H1 (cell line): ENCODE results near the gene RTF1. TPM values are rescaled to one million over a fixed set of nuclear protein-coding genes. Genes with fewer than 3 reads are reported as not detected.

Source experiments
- MAFK ChIP-seq: IDR thresholded peaks from 2 replicates; pipeline ENCODE4 v1.6.1; 2012; ENCODE audit warnings: low read depth, mild to moderate bottlenecking, improper control_type of control experiment, low read length
- POLR2AphosphoS5 ChIP-seq: IDR thresholded peaks from 2 replicates; pipeline ENCODE4 v1.6.1; 2011; ENCODE audit warnings: low read depth, low read length
- SAP30 ChIP-seq: fragments of 300-600 bp; sonication (generic); IDR thresholded peaks from 2 replicates; pipeline ENCODE4 v1.7.1; 2012; ENCODE audit warnings: low read length, moderate library complexity, mild to moderate bottlenecking, inconsistent platforms; ENCODE audit not compliant: insufficient read depth, insufficient replicate concordance
- SIX5 ChIP-seq: IDR thresholded peaks from 2 replicates; pipeline ENCODE4 v1.6.1; 2011; ENCODE audit warnings: mild to moderate bottlenecking, low read depth, low read length
- polyA plus RNA-seq, 7 experiments: library from polyadenylated mRNA; depleted of rRNA in 3 of 7; stranded (reverse) in 5 of 7; unstranded in 2 of 7; fragments of >200 nt in 5 of 7; fragments of 200-250 nt in 2 of 7; gene quantifications; 1 replicate in 5 of 7; 2 replicates in 1 of 7; 4 replicates in 1 of 7; pipeline versions ENCODE4 v1.2.1 to v1.2.3, GENCODE V29; 2011 to 2013; ENCODE audit warnings: missing spikeins in 2 of 7, mixed read lengths in 2 of 7
- total RNA-seq: library from RNA; stranded (reverse); fragmentation: NEBNext Ultra II Directional; extraction: Animal tissue kit (Norgen Biotek cat#: 25700); gene quantifications from 2 replicates; pipeline ENCODE4 v1.2.1, GENCODE V29; 2021
- TF ChIP-seq, protein P1 (sequence below): fragments of 300-600 bp; sonication (generic); IDR thresholded peaks from 2 replicates; pipeline ENCODE4 v1.7.1; 2012; ENCODE audit warnings: low read length, moderate library complexity, mild to moderate bottlenecking, inconsistent platforms; ENCODE audit not compliant: insufficient replicate concordance
- TF ChIP-seq, protein P2 (sequence below): IDR thresholded peaks from 2 replicates; pipeline ENCODE4 v1.6.1; 2011; ENCODE audit warnings: low read length, improper control_type of control experiment

The RTF1 gene
- total and polyA plus RNA-seq, 2 of the 8 experiments (the other 6 are each of a cell fraction or from before 2014, with no cell fraction given) = 22.6 to 47.7 TPM

DNA sequence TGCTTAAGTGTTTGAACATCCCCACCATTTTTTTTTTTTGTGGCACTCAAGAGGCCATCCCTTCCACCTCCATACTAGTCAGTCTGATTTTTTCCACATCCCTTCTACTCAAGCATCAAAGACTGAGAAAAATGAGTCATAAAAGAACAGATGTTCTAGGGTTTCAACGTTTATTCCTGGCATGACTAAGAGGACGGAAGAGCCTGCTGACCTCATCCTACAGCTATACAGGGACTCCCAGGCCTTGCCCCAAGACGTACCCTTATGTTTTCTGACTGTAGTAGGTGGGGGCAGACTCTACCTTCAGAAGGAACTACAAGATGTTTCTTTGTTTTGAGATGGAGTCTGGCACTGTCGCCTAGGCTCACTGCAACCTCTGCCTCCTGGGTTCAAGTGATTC, 73.5 kb downstream of the RTF1 start (continued):
- TF ChIP-seq, protein P1, sequence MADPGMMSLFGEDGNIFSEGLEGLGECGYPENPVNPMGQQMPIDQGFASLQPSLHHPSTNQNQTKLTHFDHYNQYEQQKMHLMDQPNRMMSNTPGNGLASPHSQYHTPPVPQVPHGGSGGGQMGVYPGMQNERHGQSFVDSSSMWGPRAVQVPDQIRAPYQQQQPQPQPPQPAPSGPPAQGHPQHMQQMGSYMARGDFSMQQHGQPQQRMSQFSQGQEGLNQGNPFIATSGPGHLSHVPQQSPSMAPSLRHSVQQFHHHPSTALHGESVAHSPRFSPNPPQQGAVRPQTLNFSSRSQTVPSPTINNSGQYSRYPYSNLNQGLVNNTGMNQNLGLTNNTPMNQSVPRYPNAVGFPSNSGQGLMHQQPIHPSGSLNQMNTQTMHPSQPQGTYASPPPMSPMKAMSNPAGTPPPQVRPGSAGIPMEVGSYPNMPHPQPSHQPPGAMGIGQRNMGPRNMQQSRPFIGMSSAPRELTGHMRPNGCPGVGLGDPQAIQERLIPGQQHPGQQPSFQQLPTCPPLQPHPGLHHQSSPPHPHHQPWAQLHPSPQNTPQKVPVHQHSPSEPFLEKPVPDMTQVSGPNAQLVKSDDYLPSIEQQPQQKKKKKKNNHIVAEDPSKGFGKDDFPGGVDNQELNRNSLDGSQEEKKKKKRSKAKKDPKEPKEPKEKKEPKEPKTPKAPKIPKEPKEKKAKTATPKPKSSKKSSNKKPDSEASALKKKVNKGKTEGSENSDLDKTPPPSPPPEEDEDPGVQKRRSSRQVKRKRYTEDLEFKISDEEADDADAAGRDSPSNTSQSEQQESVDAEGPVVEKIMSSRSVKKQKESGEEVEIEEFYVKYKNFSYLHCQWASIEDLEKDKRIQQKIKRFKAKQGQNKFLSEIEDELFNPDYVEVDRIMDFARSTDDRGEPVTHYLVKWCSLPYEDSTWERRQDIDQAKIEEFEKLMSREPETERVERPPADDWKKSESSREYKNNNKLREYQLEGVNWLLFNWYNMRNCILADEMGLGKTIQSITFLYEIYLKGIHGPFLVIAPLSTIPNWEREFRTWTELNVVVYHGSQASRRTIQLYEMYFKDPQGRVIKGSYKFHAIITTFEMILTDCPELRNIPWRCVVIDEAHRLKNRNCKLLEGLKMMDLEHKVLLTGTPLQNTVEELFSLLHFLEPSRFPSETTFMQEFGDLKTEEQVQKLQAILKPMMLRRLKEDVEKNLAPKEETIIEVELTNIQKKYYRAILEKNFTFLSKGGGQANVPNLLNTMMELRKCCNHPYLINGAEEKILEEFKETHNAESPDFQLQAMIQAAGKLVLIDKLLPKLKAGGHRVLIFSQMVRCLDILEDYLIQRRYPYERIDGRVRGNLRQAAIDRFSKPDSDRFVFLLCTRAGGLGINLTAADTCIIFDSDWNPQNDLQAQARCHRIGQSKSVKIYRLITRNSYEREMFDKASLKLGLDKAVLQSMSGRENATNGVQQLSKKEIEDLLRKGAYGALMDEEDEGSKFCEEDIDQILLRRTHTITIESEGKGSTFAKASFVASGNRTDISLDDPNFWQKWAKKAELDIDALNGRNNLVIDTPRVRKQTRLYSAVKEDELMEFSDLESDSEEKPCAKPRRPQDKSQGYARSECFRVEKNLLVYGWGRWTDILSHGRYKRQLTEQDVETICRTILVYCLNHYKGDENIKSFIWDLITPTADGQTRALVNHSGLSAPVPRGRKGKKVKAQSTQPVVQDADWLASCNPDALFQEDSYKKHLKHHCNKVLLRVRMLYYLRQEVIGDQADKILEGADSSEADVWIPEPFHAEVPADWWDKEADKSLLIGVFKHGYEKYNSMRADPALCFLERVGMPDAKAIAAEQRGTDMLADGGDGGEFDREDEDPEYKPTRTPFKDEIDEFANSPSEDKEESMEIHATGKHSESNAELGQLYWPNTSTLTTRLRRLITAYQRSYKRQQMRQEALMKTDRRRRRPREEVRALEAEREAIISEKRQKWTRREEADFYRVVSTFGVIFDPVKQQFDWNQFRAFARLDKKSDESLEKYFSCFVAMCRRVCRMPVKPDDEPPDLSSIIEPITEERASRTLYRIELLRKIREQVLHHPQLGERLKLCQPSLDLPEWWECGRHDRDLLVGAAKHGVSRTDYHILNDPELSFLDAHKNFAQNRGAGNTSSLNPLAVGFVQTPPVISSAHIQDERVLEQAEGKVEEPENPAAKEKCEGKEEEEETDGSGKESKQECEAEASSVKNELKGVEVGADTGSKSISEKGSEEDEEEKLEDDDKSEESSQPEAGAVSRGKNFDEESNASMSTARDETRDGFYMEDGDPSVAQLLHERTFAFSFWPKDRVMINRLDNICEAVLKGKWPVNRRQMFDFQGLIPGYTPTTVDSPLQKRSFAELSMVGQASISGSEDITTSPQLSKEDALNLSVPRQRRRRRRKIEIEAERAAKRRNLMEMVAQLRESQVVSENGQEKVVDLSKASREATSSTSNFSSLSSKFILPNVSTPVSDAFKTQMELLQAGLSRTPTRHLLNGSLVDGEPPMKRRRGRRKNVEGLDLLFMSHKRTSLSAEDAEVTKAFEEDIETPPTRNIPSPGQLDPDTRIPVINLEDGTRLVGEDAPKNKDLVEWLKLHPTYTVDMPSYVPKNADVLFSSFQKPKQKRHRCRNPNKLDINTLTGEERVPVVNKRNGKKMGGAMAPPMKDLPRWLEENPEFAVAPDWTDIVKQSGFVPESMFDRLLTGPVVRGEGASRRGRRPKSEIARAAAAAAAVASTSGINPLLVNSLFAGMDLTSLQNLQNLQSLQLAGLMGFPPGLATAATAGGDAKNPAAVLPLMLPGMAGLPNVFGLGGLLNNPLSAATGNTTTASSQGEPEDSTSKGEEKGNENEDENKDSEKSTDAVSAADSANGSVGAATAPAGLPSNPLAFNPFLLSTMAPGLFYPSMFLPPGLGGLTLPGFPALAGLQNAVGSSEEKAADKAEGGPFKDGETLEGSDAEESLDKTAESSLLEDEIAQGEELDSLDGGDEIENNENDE = no peak
- TF ChIP-seq POLR2AphosphoS5 (no peak), SIX5 (no peak), SAP30 (no peak), MAFK (no peak)
- TF ChIP-seq, protein P2, sequence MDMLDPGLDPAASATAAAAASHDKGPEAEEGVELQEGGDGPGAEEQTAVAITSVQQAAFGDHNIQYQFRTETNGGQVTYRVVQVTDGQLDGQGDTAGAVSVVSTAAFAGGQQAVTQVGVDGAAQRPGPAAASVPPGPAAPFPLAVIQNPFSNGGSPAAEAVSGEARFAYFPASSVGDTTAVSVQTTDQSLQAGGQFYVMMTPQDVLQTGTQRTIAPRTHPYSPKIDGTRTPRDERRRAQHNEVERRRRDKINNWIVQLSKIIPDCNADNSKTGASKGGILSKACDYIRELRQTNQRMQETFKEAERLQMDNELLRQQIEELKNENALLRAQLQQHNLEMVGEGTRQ = no peak
